IgD-negative memory B cell (primary cell): ENCODE measurements around the gene JADE1. TPM values are rescaled to one million over a fixed set of nuclear protein-coding genes. Genes with fewer than 3 reads are reported as not detected.

Experiments used
- H3K27ac Mint-ChIP-seq, 3 donors: one replicate each; pipeline ENCODE4 v1.8.0; 2020 to 2022; ENCODE audit warnings: mild to moderate bottlenecking in 3 of 3, mixed read lengths in 3 of 3, moderate library complexity in 1 of 3
- H3K27me3 Mint-ChIP-seq: one replicate; pipeline ENCODE4 v1.8.0; 2021; ENCODE audit warnings: mixed read lengths
- H3K36me3 Mint-ChIP-seq: one replicate; pipeline ENCODE4 v1.8.0; 2020; ENCODE audit warnings: mild to moderate bottlenecking, mixed read lengths
- H3K4me1 Mint-ChIP-seq, 3 donors: one replicate each; pipeline ENCODE4 v1.8.0; 2020 to 2022; ENCODE audit warnings: mixed read lengths in 3 of 3, mild to moderate bottlenecking in 1 of 3
- H3K4me3 Mint-ChIP-seq, 4 donors: one replicate each; pipeline ENCODE4 v1.8.0; 2020 to 2022; ENCODE audit warnings: mild to moderate bottlenecking in 4 of 4, mixed read lengths in 4 of 4, moderate library complexity in 3 of 4
- H3K9me3 Mint-ChIP-seq, 3 donors: one replicate each; pipeline ENCODE4 v1.8.0; 2020 to 2021; ENCODE audit warnings: mixed read lengths in 3 of 3, mild to moderate bottlenecking in 1 of 3
- polyA plus RNA-seq: library from polyadenylated mRNA; unstranded; fragments of 300-500 nt; fragmentation: Illumina TruSeq; gene quantifications from one replicate; pipeline ENCODE4 v1.2.3, GENCODE V29; 2021

The JADE1 gene
- polyA plus RNA-seq: 34.6 TPM

GRCh38 chr4:128809477-128810330, at the start of gene JADE1:
Gene JADE1 (plus strand): TSS chr4:128809700. CDS start chr4:128831759, 22,059 bp downstream.
- Mint-ChIP-seq H3K36me3 (no peaks in the 10 kb centered on the region), H3K4me3 (peak within 1 kb of the TSS; percentile 94 to 100 (median 100)), H3K27me3 (no peaks in the 10 kb centered on the region)

GRCh38 chr4:128766781-128767180, 42.7 kb upstream of the JADE1 start:
- no peaks in the 10 kb centered on the region for H3K4me1 Mint-ChIP-seq
- H3K27ac Mint-ChIP-seq: no peak overlapping the region
- no peaks in the 10 kb centered on the region for H3K9me3 Mint-ChIP-seq
- no peaks in the 10 kb centered on the region for H3K27me3 Mint-ChIP-seq
- H3K4me3 Mint-ChIP-seq: no peak overlapping the region
- H3K36me3 Mint-ChIP-seq: no peaks in the 10 kb centered on the region

More at GRCh38 chr4:128809477-128810330, at the start of gene JADE1:
- Mint-ChIP-seq H3K4me1 (peaks cover 9 to 15% (median 10%) of the 10 kb centered on the region in 3 donors), H3K9me3 (no peaks in the 10 kb centered on the region), H3K27ac (peak within 1 kb of the TSS; percentile 92 to 97 (median 95))

- no peaks in the 10 kb centered on the region for H3K4me1 Mint-ChIP-seq
- H3K9me3 Mint-ChIP-seq: peaks cover 0 to 1% (median 0%) of the 10 kb centered on the region in 3 donors
Measured at GRCh38 chr4:128768373-128768996, 41.0 kb upstream of the JADE1 start.

GRCh38 chr4:128769011-128769410, 40.5 kb upstream of the JADE1 start:
- H3K27me3 Mint-ChIP-seq: no peaks in the 10 kb centered on the region
- no peaks in the 10 kb centered on the region for H3K4me1 Mint-ChIP-seq
- no peak overlapping the region for H3K4me3 Mint-ChIP-seq
- no peaks in the 10 kb centered on the region for H3K36me3 Mint-ChIP-seq
- H3K27ac Mint-ChIP-seq: no peak overlapping the region
- H3K9me3 Mint-ChIP-seq: peaks cover 0 to 1% (median 0%) of the 10 kb centered on the region in 3 donors

More at GRCh38 chr4:128768373-128768996, 41.0 kb upstream of the JADE1 start:
- no peak overlapping the region for H3K27ac Mint-ChIP-seq
- no peaks in the 10 kb centered on the region for H3K27me3 Mint-ChIP-seq
- H3K36me3 Mint-ChIP-seq: no peaks in the 10 kb centered on the region
- H3K4me3 Mint-ChIP-seq: no peak overlapping the region

- Mint-ChIP-seq H3K27ac (peak overlapping the region in 1 of 3 donors; percentile 1), H3K9me3 (peaks cover 0 to 1% (median 0%) of the 10 kb centered on the region in 3 donors), H3K4me1 (no peaks in the 10 kb centered on the region), H3K4me3 (no peak overlapping the region), H3K36me3 (no peaks in the 10 kb centered on the region), H3K27me3 (no peaks in the 10 kb centered on the region)
Measured at GRCh38 chr4:128770807-128771206, 38.7 kb upstream of the JADE1 start.

GRCh38 chr4:128775477-128775876, 34.0 kb upstream of the JADE1 start:
- peaks cover 0 to 1% (median 0%) of the 10 kb centered on the region in 3 donors for H3K9me3 Mint-ChIP-seq
- no peaks in the 10 kb centered on the region for H3K4me1 Mint-ChIP-seq
- H3K27ac Mint-ChIP-seq: no peak overlapping the region
- no peak overlapping the region for H3K4me3 Mint-ChIP-seq
- H3K27me3 Mint-ChIP-seq: no peaks in the 10 kb centered on the region
- no peaks in the 10 kb centered on the region for H3K36me3 Mint-ChIP-seq

- Mint-ChIP-seq H3K27me3 (no peaks in the 10 kb centered on the region), H3K4me3 (no peak overlapping the region), H3K4me1 (no peaks in the 10 kb centered on the region), H3K27ac (no peak overlapping the region), H3K9me3 (peaks cover 0 to 1% (median 0%) of the 10 kb centered on the region in 3 donors), H3K36me3 (no peaks in the 10 kb centered on the region)
Measured at GRCh38 chr4:128775916-128776315, 33.6 kb upstream of the JADE1 start.

- H3K4me1 Mint-ChIP-seq: no peaks in the 10 kb centered on the region
- peaks cover 0 to 1% (median 0%) of the 10 kb centered on the region in 3 donors for H3K9me3 Mint-ChIP-seq
- H3K36me3 Mint-ChIP-seq: no peaks in the 10 kb centered on the region
- H3K27ac Mint-ChIP-seq: no peak overlapping the region
- H3K4me3 Mint-ChIP-seq: no peak overlapping the region
- H3K27me3 Mint-ChIP-seq: no peaks in the 10 kb centered on the region
Measured at GRCh38 chr4:128776794-128777216, 32.7 kb upstream of the JADE1 start.

GRCh38 chr4:128780688-128781087, 28.8 kb upstream of the JADE1 start:
- Mint-ChIP-seq H3K27ac (no peak overlapping the region), H3K9me3 (no peaks in the 10 kb centered on the region), H3K27me3 (no peaks in the 10 kb centered on the region), H3K36me3 (no peaks in the 10 kb centered on the region), H3K4me3 (no peak overlapping the region), H3K4me1 (peaks cover 0 to 3% (median 0%) of the 10 kb centered on the region in 3 donors)

GRCh38 chr4:128782076-128782715, 27.3 kb upstream of the JADE1 start:
- H3K27me3 Mint-ChIP-seq: no peaks in the 10 kb centered on the region
- H3K4me1 Mint-ChIP-seq: peaks cover 0 to 3% (median 0%) of the 10 kb centered on the region in 3 donors
- H3K4me3 Mint-ChIP-seq: no peak overlapping the region
- no peaks in the 10 kb centered on the region for H3K36me3 Mint-ChIP-seq
- no peaks in the 10 kb centered on the region for H3K9me3 Mint-ChIP-seq
- H3K27ac Mint-ChIP-seq: no peak overlapping the region

GRCh38 chr4:128782875-128783614, 26.5 kb upstream of the JADE1 start:
- Mint-ChIP-seq H3K4me1 (peaks cover 0 to 3% (median 0%) of the 10 kb centered on the region in 3 donors), H3K36me3 (no peaks in the 10 kb centered on the region), H3K4me3 (no peak overlapping the region), H3K27ac (peak overlapping the region in 1 of 3 donors; percentile 78), H3K27me3 (no peaks in the 10 kb centered on the region), H3K9me3 (no peaks in the 10 kb centered on the region)

GRCh38 chr4:128787509-128788311, 21.8 kb upstream of the JADE1 start:
- Mint-ChIP-seq H3K4me3 (no peak overlapping the region), H3K27me3 (peaks cover 2% of the 10 kb centered on the region), H3K36me3 (no peaks in the 10 kb centered on the region), H3K27ac (no peak overlapping the region), H3K4me1 (peaks cover 0 to 3% (median 0%) of the 10 kb centered on the region in 3 donors), H3K9me3 (no peaks in the 10 kb centered on the region)

- Mint-ChIP-seq H3K36me3 (no peaks in the 10 kb centered on the region), H3K4me3 (no peak overlapping the region), H3K9me3 (no peaks in the 10 kb centered on the region), H3K4me1 (peaks cover 0 to 1% (median 0%) of the 10 kb centered on the region in 3 donors), H3K27me3 (peaks cover 5% of the 10 kb centered on the region), H3K27ac (no peak overlapping the region)
Measured at GRCh38 chr4:128793859-128794672, 15.4 kb upstream of the JADE1 start.
